Measurements from ENCODE around the gene EML2. TPM values are rescaled to one million over a fixed set of nuclear protein-coding genes. Genes with fewer than 3 reads are reported as not detected.

EML2 gene
- total RNA-seq, 1 experiment from 2014 or later, result 110 TPM

DNA sequence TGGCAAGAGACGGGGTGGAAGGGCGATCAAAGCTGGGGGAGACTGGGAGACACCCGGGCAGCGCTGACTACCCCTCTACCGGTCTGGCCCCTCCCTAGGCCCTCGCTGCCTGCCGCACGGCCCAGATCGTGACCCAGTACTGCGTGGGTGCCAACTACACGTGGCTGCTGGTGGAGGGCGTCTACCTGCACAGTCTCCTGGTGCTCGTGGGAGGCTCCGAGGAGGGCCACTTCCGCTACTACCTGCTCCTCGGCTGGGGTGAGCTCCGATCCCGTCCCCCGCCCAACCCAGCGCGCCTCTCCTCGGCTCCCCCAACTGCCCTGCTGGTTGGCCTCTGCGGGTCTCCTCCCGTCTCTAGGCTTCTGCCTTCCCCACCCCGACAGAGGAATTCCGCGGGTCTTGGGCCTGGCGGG, 37.7 kb upstream of the EML2 start:
- no peaks in the 10 kb centered on the region for H3K9me3 Mint-ChIP-seq (ENCODE audit: unreplicated experiment)
- no peaks in the 10 kb centered on the region for H3K36me3 Mint-ChIP-seq (ENCODE audit: insufficient read depth, unreplicated experiment)
- no peak for DNase-seq (ENCODE audit: unreplicated experiment)
- TF ChIP-seq, protein P1, sequence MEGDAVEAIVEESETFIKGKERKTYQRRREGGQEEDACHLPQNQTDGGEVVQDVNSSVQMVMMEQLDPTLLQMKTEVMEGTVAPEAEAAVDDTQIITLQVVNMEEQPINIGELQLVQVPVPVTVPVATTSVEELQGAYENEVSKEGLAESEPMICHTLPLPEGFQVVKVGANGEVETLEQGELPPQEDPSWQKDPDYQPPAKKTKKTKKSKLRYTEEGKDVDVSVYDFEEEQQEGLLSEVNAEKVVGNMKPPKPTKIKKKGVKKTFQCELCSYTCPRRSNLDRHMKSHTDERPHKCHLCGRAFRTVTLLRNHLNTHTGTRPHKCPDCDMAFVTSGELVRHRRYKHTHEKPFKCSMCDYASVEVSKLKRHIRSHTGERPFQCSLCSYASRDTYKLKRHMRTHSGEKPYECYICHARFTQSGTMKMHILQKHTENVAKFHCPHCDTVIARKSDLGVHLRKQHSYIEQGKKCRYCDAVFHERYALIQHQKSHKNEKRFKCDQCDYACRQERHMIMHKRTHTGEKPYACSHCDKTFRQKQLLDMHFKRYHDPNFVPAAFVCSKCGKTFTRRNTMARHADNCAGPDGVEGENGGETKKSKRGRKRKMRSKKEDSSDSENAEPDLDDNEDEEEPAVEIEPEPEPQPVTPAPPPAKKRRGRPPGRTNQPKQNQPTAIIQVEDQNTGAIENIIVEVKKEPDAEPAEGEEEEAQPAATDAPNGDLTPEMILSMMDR (IDR thresholded peaks at IDR 0.05; ENCODE audit: unreplicated experiment), result no peak
- peaks cover 8% of the 10 kb centered on the region for H3K4me1 Mint-ChIP-seq (ENCODE audit: insufficient read depth, unreplicated experiment)
- ChIA-PET CTCF (interaction anchor here (0.6 to 0.8 kb wide), 4 partner anchors 11 to 38 kb away, joined by 3 read pairs; no protein-coding TSS in a partner anchor), POLR2A (no interaction called here)
- intact Hi-C loops (cut with micrococcal nuclease), result no loop called here
- no peaks in the 10 kb centered on the region for H3K27me3 Mint-ChIP-seq (ENCODE audit: insufficient read depth, unreplicated experiment)
- no TSS peak for BruUV-seq (replicated peaks)
- H3K27ac Mint-ChIP-seq (ENCODE audit: low read depth, unreplicated experiment), result no peak overlapping the region
- H3K4me3 Mint-ChIP-seq (ENCODE audit: unreplicated experiment), result no peak overlapping the region

DNA sequence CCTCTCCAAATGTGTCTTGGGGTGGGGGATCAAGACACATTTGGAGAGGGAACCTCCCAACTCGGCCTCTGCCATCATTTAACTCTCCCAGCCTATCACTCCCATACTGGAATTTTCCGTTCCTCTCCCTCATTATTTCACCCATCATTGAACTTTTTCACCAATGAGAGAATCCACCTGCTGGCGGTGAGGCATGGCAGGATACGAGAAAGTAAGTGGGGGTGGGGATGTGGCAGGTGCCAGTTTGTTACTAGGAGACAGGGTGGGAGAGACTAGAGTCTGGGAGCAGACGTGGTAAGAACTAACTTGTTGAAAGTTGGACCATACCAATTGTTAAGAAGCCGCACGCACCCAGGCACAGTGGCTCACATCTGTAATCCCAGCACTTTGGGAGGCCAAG, 35.7 kb upstream of the EML2 start:
- ChIA-PET CTCF (interaction anchor here (1.8 kb wide), 1 partner anchor 19 kb away, joined by 8 read pairs; no protein-coding TSS in a partner anchor), POLR2A (interaction anchor here (1.5 kb wide), 1 partner anchor 17 kb away, joined by 4 read pairs; the partner anchor contains the start of gene SNRPD2)
- H3K27me3 Mint-ChIP-seq (ENCODE audit: insufficient read depth, unreplicated experiment), result no peaks in the 10 kb centered on the region
- H3K9me3 Mint-ChIP-seq (ENCODE audit: unreplicated experiment), result no peaks in the 10 kb centered on the region
- TF ChIP-seq, protein P1 (IDR thresholded peaks at IDR 0.05; ENCODE audit: unreplicated experiment), result no peak
- H3K4me3 Mint-ChIP-seq (ENCODE audit: unreplicated experiment), result no peak overlapping the region
- no TSS peak for BruUV-seq (replicated peaks)
- H3K27ac Mint-ChIP-seq (ENCODE audit: low read depth, unreplicated experiment), result no peak overlapping the region
- intact Hi-C loops (cut with micrococcal nuclease), result no loop called here
- H3K36me3 Mint-ChIP-seq (ENCODE audit: insufficient read depth, unreplicated experiment), result no peaks in the 10 kb centered on the region
- no peak for DNase-seq (ENCODE audit: unreplicated experiment)
- H3K4me1 Mint-ChIP-seq (ENCODE audit: insufficient read depth, unreplicated experiment), result peaks cover 6% of the 10 kb centered on the region

- Mint-ChIP-seq H3K4me3 (ENCODE audit: unreplicated experiment) (no peak overlapping the region), H3K27ac (ENCODE audit: low read depth, unreplicated experiment) (no peak overlapping the region), H3K9me3 (ENCODE audit: unreplicated experiment) (no peaks in the 10 kb centered on the region), H3K27me3 (ENCODE audit: insufficient read depth, unreplicated experiment) (peaks cover 19% of the 10 kb centered on the region), H3K36me3 (ENCODE audit: insufficient read depth, unreplicated experiment) (peaks cover 5% of the 10 kb centered on the region), H3K4me1 (ENCODE audit: insufficient read depth, unreplicated experiment) (peaks cover 28% of the 10 kb centered on the region)
- no TSS peak for BruUV-seq (replicated peaks)
- CTCF ChIA-PET, result interaction anchor here (1.1 kb wide), 1 partner anchor 29 kb away, joined by 3 read pairs; no protein-coding TSS in a partner anchor
- POLR2A ChIA-PET, result interaction anchor here (0.5 kb wide), 1 partner anchor 155 kb away, joined by 3 read pairs; no protein-coding TSS in a partner anchor
- DNase-seq (ENCODE audit: unreplicated experiment), result peak; percentile 49
- intact Hi-C loops (cut with micrococcal nuclease), result no loop called here
- TF ChIP-seq, protein P1 (IDR thresholded peaks at IDR 0.05; ENCODE audit: unreplicated experiment), result no peak
Observed at GRCh38 chr19:45670670-45671453, 31.7 kb upstream of the EML2 start.

DNA sequence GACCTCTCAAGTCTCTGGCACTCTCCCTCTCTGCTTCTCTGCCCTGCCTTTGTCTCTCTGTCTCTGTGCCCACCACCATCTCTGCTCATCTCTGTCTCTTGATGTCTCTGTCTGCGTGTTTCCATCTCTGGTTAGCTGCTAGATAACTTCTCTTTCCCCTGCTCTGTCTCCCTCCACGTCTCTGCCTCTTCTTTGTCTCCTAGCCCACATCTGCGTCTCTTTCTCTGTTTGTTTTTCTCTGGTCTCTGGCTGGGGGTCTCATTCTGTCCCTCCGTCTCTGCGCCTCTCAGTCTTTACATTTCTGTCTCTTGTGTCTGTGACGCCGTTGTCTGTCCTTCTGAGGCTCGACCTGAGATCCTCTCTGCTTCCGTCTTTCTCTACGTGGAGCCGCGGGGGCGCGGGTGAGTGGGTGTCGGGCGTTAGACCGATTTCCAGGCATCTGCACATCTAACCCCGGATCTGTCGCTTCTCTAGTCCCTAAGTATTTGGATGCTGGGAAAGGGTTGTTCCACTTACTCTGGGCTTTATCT, 29.2 kb upstream of the EML2 start:
- Mint-ChIP-seq H3K27me3 (ENCODE audit: insufficient read depth, unreplicated experiment) (peaks cover 19% of the 10 kb centered on the region), H3K27ac (ENCODE audit: low read depth, unreplicated experiment) (peak overlapping the region; percentile 57), H3K4me3 (ENCODE audit: unreplicated experiment) (peak overlapping the region; percentile 68), H3K36me3 (ENCODE audit: insufficient read depth, unreplicated experiment) (peaks cover 5% of the 10 kb centered on the region), H3K4me1 (ENCODE audit: insufficient read depth, unreplicated experiment) (peaks cover 28% of the 10 kb centered on the region), H3K9me3 (ENCODE audit: unreplicated experiment) (no peaks in the 10 kb centered on the region)
- intact Hi-C loops (cut with micrococcal nuclease), result no loop called here
- BruUV-seq (replicated peaks), result no TSS peak
- ChIA-PET CTCF (interaction anchor here (1.0 kb wide), 1 partner anchor 49 kb away, joined by 5 read pairs; no protein-coding TSS in a partner anchor), POLR2A (interaction anchor here (0.6 to 1.8 kb wide), 7 partner anchors 7 to 778 kb away, joined by 3 to 6 read pairs (median 4); partner anchors contain the start of genes QPCTL and SNRPD2)
- no peak for DNase-seq (ENCODE audit: unreplicated experiment)
- TF ChIP-seq, protein P1 (IDR thresholded peaks at IDR 0.05; ENCODE audit: unreplicated experiment), result no peak
